Measurements from ENCODE around the gene EEF1AKMT1. TPM values are rescaled to one million over a fixed set of nuclear protein-coding genes. Genes with fewer than 3 reads are reported as not detected.

EEF1AKMT1 gene
- total and polyA plus RNA-seq, 2 donors (not counting 1 experiment from before 2014, with no cell fraction given) = 2.9 to 4.9 TPM

- H3K4me1 Mint-ChIP-seq = no peaks in the 10 kb centered on the region
- no peaks in the 10 kb centered on the region for H3K27me3 Mint-ChIP-seq
- Histone ChIP-seq H3K27me3 (replicated peaks in 1 of 4; ENCODE audit: control extremely low read depth in 1 of 4, control insufficient read depth in 3 of 4, insufficient read depth in 4 of 4, low read length in 3 of 4) (no peaks in the 10 kb centered on the region), H3K4me3 (ENCODE audit: control extremely low read depth in 1 of 5, extremely low read depth in 1 of 5, insufficient read depth in 1 of 5, low read depth in 2 of 5, low read length in 4 of 5) (no peak overlapping the region), H3K36me3 (replicated peaks in 1 of 2; ENCODE audit: control extremely low read depth in 1 of 2, control insufficient read depth in 1 of 2, extremely low read depth in 1 of 2, insufficient read depth in 2 of 2, low read length in 1 of 2) (no peaks in the 10 kb centered on the region), H3K79me2 (ENCODE audit: control insufficient read depth, insufficient read depth, low read length) (no peaks in the 10 kb centered on the region), H4K20me1 (ENCODE audit: control insufficient read depth, insufficient read depth, low read length, poor library complexity, severe bottlenecking) (no peaks in the 10 kb centered on the region), H3K4me2 (replicated peaks; ENCODE audit: low read depth, low read length, poor library complexity, severe bottlenecking) (no peak overlapping the region), H2AFZ (ENCODE audit: insufficient read depth, low read depth, low read length, poor library complexity, severe bottlenecking) (no peak overlapping the region), H3K4me1 (ENCODE audit: control insufficient read depth in 2 of 2, insufficient read depth in 2 of 2, low read length in 2 of 2) (no peaks in the 10 kb centered on the region), H3K9me3 (ENCODE audit: control extremely low read depth in 1 of 3, control insufficient read depth in 2 of 3, insufficient read depth in 1 of 3, low read length in 2 of 3) (peaks cover 0 to 2% (median 0%) of the 10 kb centered on the region in 3 donors), H3K9ac (ENCODE audit: low read length) (no peak overlapping the region), H3K27ac (ENCODE audit: low read length in 2 of 2) (no peak overlapping the region)
- DNase-seq (no peak), ATAC-seq (ENCODE audit: low read depth) (no peak)
- H3K27ac Mint-ChIP-seq = no peak overlapping the region
- TF ChIP-seq EZH2 (IDR thresholded peaks at IDR 0.05; ENCODE audit: borderline replicate concordance, insufficient read depth, low read depth, low read length, poor library complexity, severe bottlenecking) = no peak
- TF ChIP-seq, protein P1, sequence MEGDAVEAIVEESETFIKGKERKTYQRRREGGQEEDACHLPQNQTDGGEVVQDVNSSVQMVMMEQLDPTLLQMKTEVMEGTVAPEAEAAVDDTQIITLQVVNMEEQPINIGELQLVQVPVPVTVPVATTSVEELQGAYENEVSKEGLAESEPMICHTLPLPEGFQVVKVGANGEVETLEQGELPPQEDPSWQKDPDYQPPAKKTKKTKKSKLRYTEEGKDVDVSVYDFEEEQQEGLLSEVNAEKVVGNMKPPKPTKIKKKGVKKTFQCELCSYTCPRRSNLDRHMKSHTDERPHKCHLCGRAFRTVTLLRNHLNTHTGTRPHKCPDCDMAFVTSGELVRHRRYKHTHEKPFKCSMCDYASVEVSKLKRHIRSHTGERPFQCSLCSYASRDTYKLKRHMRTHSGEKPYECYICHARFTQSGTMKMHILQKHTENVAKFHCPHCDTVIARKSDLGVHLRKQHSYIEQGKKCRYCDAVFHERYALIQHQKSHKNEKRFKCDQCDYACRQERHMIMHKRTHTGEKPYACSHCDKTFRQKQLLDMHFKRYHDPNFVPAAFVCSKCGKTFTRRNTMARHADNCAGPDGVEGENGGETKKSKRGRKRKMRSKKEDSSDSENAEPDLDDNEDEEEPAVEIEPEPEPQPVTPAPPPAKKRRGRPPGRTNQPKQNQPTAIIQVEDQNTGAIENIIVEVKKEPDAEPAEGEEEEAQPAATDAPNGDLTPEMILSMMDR (IDR thresholded peaks at IDR 0.05) = no peak
- H3K4me3 Mint-ChIP-seq = no peak overlapping the region
- CTCF ChIA-PET = interaction anchor here (0.6 kb wide), 1 partner anchor 11 kb away, joined by 3 read pairs; no protein-coding TSS in a partner anchor
- POLR2A ChIA-PET = no interaction called here
- WGBS (ENCODE audit: insufficient coverage) = 82% methylated on average over 10 of the region's 14 CpGs
- intact Hi-C loops (cut with micrococcal nuclease) = no loop called here
- H3K9me3 Mint-ChIP-seq (ENCODE audit: insufficient read depth) = no peaks in the 10 kb centered on the region
Measured at GRCh38 chr13:20728579-20729311, 45.0 kb downstream of the EEF1AKMT1 start.

GRCh38 chr13:20727856-20728255 lies 45.9 kb downstream of the EEF1AKMT1 start:
- Histone ChIP-seq H3K79me2 (ENCODE audit: control insufficient read depth, insufficient read depth, low read length) (no peaks in the 10 kb centered on the region), H3K27me3 (replicated peaks in 1 of 4; ENCODE audit: control extremely low read depth in 1 of 4, control insufficient read depth in 3 of 4, insufficient read depth in 4 of 4, low read length in 3 of 4) (peaks cover 0 to 3% (median 0%) of the 10 kb centered on the region in 4 experiments), H3K4me1 (ENCODE audit: control insufficient read depth in 2 of 2, insufficient read depth in 2 of 2, low read length in 2 of 2) (no peaks in the 10 kb centered on the region), H3K9me3 (ENCODE audit: control extremely low read depth in 1 of 3, control insufficient read depth in 2 of 3, insufficient read depth in 1 of 3, low read length in 2 of 3) (peaks cover 0 to 2% (median 0%) of the 10 kb centered on the region in 3 donors), H2AFZ (ENCODE audit: insufficient read depth, low read depth, low read length, poor library complexity, severe bottlenecking) (no peak overlapping the region), H3K9ac (ENCODE audit: low read length) (no peak overlapping the region), H3K36me3 (replicated peaks in 1 of 2; ENCODE audit: control extremely low read depth in 1 of 2, control insufficient read depth in 1 of 2, extremely low read depth in 1 of 2, insufficient read depth in 2 of 2, low read length in 1 of 2) (no peaks in the 10 kb centered on the region), H3K4me2 (replicated peaks; ENCODE audit: low read depth, low read length, poor library complexity, severe bottlenecking) (no peak overlapping the region), H4K20me1 (ENCODE audit: control insufficient read depth, insufficient read depth, low read length, poor library complexity, severe bottlenecking) (no peaks in the 10 kb centered on the region), H3K27ac (ENCODE audit: low read length in 2 of 2) (no peak overlapping the region), H3K4me3 (ENCODE audit: control extremely low read depth in 1 of 5, extremely low read depth in 1 of 5, insufficient read depth in 1 of 5, low read depth in 2 of 5, low read length in 4 of 5) (no peak overlapping the region)
- no peak for DNase-seq
- TF ChIP-seq, protein P1 (IDR thresholded peaks at IDR 0.05) = no peak
- intact Hi-C loops (cut with micrococcal nuclease) = no loop called here
- ATAC-seq (ENCODE audit: low read depth) = no peak
- Mint-ChIP-seq H3K9me3 (ENCODE audit: insufficient read depth) (no peaks in the 10 kb centered on the region), H3K27ac (no peak overlapping the region), H3K4me1 (no peaks in the 10 kb centered on the region), H3K27me3 (peaks cover 3% of the 10 kb centered on the region), H3K4me3 (no peak overlapping the region)
- 88% methylated on average over 3 of the region's 6 CpGs for WGBS (ENCODE audit: insufficient coverage)
- ChIA-PET CTCF (interaction anchor here (0.6 kb wide), 1 partner anchor 12 kb away, joined by 3 read pairs; no protein-coding TSS in a partner anchor), POLR2A (no interaction called here)

All from B cell (primary cell).